GM19395 (cell line): ENCODE data around the gene ADGRG2.
"Not testable (repeated sequence)": the region's sequence is repeated elsewhere in the genome, so short reads cannot be mapped to it uniquely, and the experiment has no call there.

ENCODE experiments used
- ATAC-seq: cut with Tn5 transposase; IDR thresholded peaks from one replicate; pipeline ENCODE4 v1.9.1; 2021; ENCODE audit warnings: mild to moderate bottlenecking, moderate library complexity; ENCODE audit not compliant: unreplicated experiment

ADGRG2 gene

DNA sequence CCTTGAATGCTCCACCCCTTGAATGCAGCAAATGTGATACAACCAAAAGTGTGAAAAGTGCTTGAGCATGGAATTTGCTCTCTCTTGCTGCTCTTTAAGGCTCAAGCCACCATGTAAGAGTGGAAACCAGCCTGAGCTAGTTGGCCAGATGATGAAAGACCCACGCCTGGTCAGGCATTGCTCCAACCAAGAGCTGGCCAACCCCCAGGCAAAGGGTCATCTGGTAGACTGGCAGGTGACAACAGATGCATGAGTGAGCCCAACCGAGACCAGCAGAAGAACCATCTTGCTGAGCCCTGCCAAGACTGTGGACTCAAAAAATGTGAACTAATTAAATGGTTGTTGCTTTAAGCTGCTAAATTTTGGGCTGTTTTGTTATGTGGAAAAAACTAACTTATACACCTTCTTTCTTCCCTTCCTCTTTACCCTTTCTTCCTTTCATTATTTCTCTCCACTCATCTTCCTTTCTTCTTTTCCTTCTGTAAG, 32.7 kb downstream of the ADGRG2 start:
- no peak for ATAC-seq

DNA sequence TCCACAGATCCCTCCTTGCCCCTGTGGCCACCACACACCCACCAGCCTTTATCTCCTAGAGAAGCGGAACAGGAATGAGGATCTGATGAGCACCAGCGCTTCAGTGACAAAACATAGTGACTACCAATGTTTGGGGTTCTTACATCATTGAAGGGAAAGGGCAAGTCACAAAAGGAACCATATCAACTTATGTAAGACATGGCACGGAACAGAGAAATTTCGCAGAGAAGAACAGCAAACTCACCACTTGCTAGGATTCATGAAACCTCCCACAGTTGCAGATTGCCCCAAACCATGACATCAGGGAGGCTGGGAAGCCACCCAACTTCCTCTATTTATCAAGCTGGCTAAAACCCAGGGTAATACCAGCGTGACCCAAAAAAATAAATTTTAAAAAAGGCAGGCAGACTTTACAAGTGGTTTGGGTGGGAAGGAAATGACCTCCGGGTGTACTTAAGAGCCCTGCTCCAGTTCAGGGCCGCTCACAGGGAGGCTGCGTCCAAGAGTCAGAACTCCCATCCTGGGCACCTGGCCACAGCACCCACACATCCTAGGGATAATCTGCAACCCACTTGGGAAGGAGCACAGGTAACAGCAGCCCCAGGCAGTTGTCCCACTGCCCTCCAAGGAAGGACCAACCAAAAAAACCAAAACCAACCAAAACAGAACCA, 36.0 kb downstream of the ADGRG2 start:
- no peak for ATAC-seq

DNA sequence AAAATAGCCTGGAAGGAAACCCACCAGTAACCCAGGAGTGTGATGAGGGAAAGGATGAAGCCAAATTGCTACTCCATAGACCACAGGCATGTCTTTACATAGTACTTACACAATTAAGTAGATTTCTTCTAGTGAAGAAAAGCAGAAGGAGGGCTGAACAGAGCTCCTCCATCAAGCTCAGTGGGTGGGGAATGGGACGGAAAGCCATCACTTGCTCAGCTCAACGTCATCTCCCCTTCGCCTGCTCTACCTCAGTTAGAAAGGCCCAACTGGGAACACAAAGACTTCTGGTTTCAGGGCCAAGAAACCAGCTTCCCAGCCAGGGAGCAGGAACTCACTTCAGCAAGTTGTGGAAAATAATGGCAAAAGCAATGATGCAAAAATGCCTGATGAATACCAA, 36.6 kb downstream of the ADGRG2 start:
- ATAC-seq: no peak

DNA sequence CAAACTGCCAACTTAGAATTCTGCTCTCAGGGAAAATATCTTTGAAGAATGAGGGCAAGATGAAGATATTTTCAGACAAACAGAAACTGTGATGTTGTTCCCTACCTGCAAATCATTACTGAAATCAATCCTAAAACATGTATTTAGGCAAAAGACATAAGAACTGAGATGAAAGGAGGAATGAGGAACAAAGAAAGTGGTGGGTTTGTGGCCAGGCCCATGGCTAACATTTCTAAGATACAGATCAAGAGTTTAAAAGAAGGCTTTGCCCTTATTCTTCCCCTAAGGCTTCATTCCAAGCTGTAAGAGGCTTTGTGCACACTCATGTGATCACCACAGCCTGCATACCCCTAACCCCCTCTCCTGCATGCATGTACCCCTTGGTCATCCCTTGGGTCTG, 46.5 kb downstream of the ADGRG2 start:
- no peak for ATAC-seq

DNA sequence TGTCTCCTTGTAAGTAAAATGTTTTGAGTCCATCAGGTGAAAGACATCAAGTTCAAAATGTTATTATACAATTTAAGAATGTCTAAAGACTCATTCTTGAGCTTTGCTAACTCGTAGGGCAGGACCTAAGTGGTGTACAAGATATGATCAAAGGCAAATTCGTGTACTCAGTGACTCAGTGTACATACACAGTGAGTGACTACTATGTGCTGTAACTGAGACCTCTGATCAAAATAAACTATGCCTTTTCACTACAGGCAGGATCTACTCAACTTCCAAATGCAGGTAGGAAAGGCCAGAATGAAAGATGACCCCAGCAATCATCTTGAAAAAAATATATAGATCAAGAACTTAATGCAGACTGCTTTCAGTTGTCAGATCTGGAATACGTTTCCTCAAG, 49.9 kb downstream of the ADGRG2 start:
- ATAC-seq: no peak

DNA sequence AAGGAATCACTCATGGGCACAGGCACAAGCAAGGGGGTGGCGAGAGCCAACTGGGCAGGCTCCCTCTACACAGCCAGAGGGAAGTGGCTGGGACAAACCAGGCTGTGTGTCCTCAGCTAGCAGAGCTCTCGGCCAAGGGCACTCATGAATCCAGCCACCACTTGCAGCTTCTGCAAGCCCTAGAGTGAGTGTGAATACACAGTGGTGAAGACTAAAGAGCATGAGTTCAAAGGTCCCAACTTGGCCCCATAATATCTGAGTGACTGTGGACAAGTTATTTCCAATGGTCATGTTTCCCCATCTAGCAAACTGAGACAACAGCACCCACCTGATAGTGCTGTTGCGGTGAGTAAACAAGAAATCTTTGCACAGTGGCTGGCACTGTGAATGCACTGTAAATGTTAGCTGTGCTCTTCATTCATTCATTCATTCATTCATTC, 51.7 kb downstream of the ADGRG2 start:
- ATAC-seq: no peak

DNA sequence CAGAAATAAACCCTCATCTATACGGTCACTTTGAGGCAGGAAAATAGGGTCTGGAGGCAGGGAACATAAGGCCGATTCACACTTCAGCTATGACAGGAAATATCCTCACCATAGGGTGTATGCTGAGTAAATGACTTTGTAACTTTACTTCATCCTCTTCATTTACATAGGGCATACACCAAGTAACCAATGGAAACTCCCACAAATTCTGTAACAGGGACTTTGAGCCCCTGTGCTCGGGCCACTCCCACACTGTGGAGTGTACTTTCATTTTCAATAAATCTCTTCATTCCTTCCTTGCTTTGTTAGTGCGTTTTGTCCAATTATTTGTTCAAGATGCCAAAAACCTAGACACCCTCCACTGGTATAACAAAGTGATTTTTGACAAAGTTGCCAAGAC, 55.3 kb downstream of the ADGRG2 start:
- not testable (repeated sequence) for ATAC-seq

DNA sequence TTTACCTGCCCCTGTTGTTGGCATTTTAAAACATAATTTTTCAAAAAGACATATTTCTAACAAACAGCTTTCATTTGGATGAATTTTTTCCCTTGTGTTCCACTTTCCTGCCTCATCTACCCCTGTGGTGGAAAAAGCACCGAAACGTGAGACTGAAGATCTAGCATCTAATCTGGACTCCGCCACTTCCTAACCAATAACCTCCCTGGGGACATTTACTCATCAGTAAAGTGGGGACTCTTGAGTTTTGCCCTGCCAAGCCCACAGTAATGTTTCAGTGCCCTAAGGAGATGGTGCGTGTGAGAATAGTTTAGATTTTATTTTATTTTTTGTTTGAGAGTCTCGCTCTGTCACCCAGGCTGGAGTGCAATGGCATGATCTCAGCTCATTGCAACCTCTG, 56.7 kb downstream of the ADGRG2 start:
- no peak for ATAC-seq

DNA sequence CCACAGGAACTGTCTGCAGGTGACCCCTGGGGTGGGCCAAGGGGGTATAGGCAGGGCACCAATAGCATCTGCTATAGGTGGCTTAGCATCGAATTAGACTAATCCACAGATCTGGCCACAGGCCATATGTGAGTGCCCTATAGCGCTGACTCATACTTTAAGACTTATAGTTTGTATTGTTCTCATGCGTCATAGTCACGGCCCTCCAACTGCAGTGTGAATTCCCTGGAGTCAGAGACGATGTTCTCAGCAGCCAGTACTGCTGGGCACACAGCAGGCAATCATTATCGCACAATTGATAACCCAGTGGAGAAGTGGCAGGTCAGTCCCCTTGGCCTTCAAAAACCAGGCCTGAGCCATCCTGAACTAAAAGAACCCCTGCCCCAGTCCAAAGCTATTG, 58.1 kb downstream of the ADGRG2 start:
- no peak for ATAC-seq

DNA sequence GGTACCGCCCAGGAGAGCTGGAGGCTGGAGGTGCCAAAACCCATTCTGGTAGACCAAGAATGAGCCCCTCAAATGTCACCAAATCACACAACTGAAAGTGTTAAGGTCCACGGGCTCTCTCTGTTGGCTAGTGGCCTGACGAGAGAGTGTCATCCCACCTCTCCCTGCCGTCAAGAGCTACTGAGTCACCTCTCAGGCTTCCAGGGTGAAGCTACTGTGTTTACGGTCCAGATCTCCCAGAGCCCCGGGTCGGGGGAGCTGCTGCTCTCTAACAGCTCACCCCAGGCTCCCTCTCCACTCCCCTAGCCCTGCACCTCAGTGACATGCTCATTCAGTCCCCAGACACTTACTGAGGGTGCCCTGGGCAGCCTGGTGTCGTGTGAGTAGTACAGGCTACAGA, 59.2 kb downstream of the ADGRG2 start:
- no peak for ATAC-seq

DNA sequence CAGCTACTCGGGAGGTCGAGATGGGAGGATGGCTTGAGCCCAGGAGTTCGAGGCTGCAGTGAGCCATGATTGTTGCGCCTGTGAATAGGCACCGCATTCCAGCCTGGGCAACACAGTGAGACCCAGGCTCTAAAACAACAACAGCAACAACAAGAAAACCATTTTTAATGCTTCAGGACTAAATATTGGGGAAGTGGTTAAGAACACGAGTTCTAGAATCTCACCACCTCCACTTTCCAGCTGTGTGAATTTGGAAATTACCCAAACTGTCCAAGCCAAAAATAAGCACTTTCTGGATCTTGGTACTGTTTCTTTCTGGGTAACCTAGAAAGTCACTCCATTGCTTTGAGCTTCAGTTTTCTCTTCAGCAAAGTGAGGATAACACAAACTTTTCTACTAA, 63.2 kb downstream of the ADGRG2 start:
- ATAC-seq: no peak

DNA sequence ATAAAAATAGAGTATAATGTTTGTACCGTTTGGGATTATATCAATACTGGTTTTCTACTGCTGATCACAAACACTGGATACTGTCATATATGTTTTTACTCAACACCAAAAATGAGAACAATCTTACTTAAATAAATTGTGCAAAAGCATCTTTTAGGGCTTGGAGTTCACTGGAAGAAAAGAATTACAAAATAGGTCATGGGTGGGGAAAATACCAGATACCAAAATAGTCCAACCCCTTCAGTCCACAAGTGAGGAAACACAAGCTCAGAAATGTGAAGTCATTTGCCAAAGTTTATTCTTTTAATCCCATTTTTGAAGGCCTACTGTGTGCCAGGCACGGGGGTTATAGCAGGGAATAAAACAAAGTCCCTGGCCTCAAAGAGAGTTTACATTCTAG, 64.4 kb downstream of the ADGRG2 start:
- no peak for ATAC-seq

DNA sequence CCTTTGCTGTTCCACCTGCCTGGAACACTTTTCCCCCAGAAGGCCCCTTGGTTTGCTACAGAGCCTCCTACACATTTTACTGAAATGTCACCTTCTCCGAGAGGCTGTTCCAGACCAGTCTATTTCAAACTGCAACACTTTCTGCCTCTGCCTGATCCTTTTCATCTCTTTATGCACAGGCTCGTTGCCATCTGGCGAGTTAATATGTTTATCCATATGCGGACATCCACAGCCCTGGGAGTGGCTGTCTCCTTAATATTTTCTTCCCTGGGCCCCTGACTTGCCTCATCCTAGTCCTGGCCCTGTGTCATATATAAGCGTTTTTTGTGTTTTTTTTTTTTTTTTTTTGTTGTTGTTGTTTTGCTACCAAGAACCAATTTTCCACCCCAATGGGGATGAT, 73.2 kb downstream of the ADGRG2 start:
- ATAC-seq: no peak

DNA sequence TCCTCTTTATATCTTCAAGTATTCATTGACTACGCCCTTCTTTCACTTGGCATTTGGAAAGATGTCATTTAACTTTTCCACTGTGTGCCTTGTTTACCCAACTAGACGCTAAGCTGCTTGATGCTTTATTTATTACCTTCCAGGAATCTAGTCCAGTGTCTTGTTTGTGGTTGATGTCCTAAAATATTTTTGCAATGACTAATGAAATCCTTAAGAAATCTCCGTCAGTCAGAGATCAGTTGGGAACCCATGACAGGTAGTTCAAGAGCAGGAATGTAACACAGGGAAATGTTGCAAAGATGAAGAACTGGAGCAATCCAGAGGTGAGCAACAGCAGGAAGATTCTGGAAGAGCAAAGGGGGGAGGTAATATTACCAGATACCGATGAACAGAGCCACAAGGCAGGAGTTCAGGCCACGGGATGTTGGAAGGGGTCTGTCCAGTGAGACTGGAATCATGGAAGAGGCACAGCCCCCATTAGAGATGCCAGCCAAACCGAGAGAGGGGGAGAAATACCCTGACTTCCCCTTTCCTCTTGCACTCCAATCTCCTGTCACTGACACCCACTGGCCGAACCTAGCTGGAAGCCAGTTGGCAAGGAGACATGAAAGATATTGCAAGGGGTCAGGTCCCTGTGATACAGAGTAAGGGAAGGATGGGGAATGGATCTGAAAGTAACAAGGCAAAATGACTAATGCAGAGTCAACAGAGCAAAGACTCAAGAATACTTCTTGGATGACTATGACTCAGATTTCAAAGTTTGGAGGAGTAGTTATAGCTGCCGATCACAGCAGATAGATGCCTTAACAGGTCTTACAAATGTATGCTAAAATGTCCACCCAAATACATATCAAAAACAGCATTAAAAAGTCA, 75.7 kb downstream of the ADGRG2 start:
- ATAC-seq: no peak

DNA sequence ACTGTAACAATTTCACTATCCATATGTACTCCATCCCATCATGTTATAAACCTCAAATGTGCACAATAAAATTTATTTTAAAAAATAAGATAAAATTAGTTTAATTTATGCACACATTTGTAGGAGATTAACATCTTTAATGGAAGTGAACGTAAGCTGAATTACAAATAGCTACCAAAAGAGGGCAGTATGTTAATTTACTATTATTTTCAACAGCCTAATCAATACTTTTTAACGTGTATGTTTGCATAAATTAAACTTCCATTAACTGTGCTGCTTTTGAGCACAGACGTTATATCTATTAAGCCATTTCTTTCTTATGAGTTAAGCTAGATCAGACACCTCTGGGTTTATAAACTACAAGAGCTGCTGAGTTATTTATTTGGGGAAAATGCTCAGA, 81.9 kb downstream of the ADGRG2 start:
- no peak for ATAC-seq

DNA sequence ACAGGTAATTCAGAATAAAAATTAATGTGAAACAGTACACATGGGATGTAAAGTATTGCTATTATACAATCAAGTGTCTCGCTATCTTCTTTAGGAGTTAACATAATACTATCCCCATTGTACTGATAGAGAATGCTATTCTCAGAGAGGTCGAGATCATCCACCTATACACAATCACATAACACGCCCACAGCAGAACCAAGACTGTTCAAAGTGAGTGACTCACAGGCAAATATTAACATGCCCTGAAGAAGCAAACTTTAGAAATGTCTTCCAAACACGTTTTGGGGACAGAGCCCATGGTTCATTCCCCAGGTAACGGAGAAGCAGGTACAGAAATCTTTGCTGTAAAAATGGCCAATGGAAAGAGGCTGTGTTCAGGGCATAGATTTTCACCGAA, 88.2 kb downstream of the ADGRG2 start:
- no peak for ATAC-seq

DNA sequence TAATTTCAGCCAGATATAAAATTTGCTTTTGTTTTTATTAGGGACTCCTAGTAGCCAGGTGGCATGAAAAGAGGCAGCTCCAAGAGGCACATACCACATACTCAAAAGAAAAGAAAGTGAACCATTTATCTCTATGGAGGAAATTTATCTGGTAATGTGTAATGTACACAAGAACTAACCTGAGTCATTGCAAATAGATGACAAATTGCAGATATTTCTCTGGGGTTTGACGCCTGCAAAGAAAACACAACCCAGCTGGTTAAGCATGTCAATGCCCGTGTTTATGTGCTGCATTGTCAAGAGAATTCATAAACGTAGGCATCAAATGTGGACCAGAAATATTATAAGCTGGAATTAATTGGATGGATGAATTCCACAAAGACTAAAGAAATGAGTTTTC, 91.5 kb downstream of the ADGRG2 start:
- ATAC-seq: no peak

DNA sequence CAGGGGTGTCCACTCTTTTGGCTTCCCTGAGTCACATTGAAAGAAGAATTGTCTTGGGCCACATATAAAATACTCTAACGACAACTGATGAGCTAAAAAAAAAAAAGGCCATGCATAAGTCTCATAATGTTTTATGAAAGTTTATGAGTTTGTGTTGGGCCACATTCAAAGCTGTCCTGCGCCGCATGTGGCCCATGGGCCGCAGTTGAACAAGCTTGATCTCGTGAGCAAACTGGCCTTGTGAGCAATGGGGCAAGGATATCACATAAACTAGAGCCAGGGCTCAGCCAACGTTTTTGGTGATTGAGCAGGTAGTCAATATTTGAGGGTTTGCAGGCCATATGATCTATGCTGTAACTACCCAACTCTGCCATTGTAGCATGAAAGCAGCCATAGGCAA, 93.7 kb downstream of the ADGRG2 start:
- ATAC-seq: no peak

DNA sequence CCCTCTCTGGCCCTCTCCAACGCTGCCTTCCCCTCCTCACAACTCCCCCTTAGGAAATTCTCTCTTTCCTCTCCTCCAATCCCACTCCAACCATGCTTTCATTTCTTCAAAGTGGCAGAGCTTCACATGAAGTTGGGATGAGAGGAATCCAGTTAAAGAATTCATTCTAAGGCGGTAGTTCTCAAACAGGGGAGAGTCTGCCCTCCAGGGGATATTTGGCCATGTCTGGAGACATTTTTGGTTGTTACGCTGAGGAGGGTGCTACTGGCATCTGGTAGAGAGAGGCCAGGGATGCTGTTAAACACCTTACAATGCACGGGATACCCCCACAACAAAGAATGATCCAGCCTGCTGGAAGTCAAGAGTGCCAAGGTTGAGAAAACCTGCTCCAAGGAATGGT, 97.9 kb downstream of the ADGRG2 start:
- no peak for ATAC-seq

DNA sequence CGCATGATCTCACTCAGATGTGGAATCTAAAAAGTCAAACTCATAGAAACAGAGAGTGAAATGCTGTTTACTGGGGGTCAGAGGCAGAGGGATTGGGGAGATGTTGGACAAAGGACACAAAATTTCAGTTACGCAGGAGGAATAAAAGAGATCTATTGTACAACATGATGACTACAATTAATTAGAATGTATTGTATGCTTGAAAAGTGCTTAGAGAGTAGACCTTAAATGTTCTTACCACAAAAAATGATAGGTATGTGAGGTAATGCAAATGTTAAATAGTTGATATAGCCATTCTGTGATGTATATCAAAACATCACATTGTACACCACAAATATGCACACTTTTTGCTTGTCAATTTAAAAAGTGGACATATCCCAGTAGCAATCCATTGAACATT, 102.3 kb downstream of the ADGRG2 start:
- no peak for ATAC-seq

DNA sequence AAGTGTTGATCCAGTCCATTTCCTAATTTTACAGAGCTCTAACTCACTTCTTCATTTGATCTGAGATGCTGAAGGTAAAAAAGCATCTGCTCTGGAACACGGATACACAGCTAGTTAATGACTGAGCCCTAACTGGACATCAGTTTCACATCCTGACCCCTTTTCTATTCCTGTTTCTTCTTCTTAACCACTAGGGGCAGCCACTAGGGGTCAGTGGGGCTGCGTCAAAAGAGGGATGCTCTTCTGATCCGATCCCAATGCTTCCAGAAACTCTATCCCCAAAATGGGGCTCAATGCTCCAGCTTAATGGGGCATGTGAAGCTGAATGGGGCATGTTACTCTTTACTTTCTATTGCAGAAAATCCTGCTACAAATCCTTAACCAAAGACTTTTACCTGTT, 105.0 kb downstream of the ADGRG2 start:
- ATAC-seq: no peak

DNA sequence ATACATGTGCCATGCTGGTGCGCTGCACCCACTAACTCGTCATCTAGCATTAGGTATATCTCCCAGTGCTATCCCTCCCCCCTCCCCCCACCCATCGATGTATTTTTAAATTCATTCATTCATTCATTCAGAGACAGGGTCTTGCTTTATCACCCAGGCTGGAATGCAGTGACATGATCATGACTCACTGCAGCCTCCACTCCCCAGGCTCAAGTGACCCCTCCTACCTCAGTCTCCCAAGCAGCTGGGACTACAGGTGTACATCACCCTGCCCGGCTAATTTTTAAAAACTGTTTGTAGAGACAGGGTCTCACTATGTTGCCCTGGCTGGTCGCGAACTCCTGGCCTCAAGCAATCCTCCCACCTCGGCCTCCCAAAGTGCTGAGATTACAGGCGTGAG, 105.7 kb downstream of the ADGRG2 start:
- not testable (repeated sequence) for ATAC-seq
